ENCODE data around the gene GNAI3. TPM values are rescaled to one million over a fixed set of nuclear protein-coding genes. Genes with fewer than 3 reads are reported as not detected.

GNAI3 gene
- total and polyA plus RNA-seq, 2 of the 8 experiments (the other 6 are each of a cell fraction or from before 2014, with no cell fraction given): 4.0 to 9.8 TPM

GRCh38 chr1:109595531-109595930 lies 47.1 kb downstream of the GNAI3 start:
- CTCF ChIA-PET (ENCODE audit: partially characterized antibody): interaction anchor here (0.7 to 1.6 kb wide), 5 partner anchors 10 to 60 kb away, joined by 3 to 9 read pairs (median 3); no protein-coding TSS in a partner anchor
- Histone ChIP-seq H3K4me2 (ENCODE audit: insufficient read depth in 1 of 2, low read depth in 2 of 2, low read length in 2 of 2) (no peak overlapping the region), H3K23me2 (ENCODE audit: low read depth, low read length) (no peaks in the 10 kb centered on the region)

More at GRCh38 chr1:109595531-109595930, 47.1 kb downstream of the GNAI3 start:
- POLR2A ChIA-PET (ENCODE audit: partially characterized antibody): no interaction called here
- Histone ChIP-seq H3K4ac (replicated peaks; ENCODE audit: insufficient read length, low read depth, low read length) (no peak overlapping the region), H2AK5ac (ENCODE audit: low read depth, low read length) (no peak overlapping the region), H3K36me3 (ENCODE audit: control insufficient read depth in 2 of 4, insufficient read depth in 4 of 4, low read length in 3 of 4) (peaks cover 0 to 30% (median 5%) of the 10 kb centered on the region in 4 experiments; a peak in 4 of 8 replicates), H2BK12ac (ENCODE audit: low read depth, low read length) (no peak overlapping the region), H4K91ac (replicated peaks; ENCODE audit: insufficient read length, low read length) (no peak overlapping the region), H3K56ac (replicated peaks; ENCODE audit: insufficient read length, low read depth, low read length) (no peak overlapping the region), H3K79me1 (ENCODE audit: low read depth, low read length) (no peaks in the 10 kb centered on the region), H3K9me3 (ENCODE audit: insufficient read depth in 2 of 2, low read depth in 1 of 2, low read length in 1 of 2) (no peaks in the 10 kb centered on the region), H3K79me2 (ENCODE audit: control insufficient read depth in 1 of 2, insufficient read depth in 2 of 2, low read length in 2 of 2) (no peaks in the 10 kb centered on the region), H2BK5ac (ENCODE audit: low read depth, low read length) (no peak overlapping the region), H3K23ac (ENCODE audit: insufficient read length) (no peak overlapping the region), H4K20me1 (replicated peaks in 1 of 2; ENCODE audit: control insufficient read depth in 1 of 2, insufficient read depth in 2 of 2, low read length in 2 of 2) (no peaks in the 10 kb centered on the region), H3K4me3 (ENCODE audit: extremely low read depth in 1 of 4, insufficient read depth in 2 of 4, low read depth in 3 of 4, low read length in 4 of 4) (no peak overlapping the region), H3K27me3 (replicated peaks in 1 of 4; ENCODE audit: control insufficient read depth in 3 of 4, extremely low read depth in 1 of 4, insufficient read depth in 3 of 4, low read length in 3 of 4) (no peaks in the 10 kb centered on the region), H3K4me1 (replicated peaks in 1 of 4; ENCODE audit: control insufficient read depth in 3 of 4, insufficient read depth in 4 of 4, low read length in 3 of 4) (no peaks in the 10 kb centered on the region), H3K14ac (ENCODE audit: insufficient read length) (no peak overlapping the region), H3K27ac (ENCODE audit: low read depth, low read length) (no peak overlapping the region), H2BK20ac (ENCODE audit: low read length) (no peak overlapping the region), H4K8ac (ENCODE audit: extremely low read depth, insufficient read depth, low read length) (no peak overlapping the region), H2AFZ (ENCODE audit: low read length) (no peak overlapping the region), H3K9ac (replicated peaks in 1 of 4; ENCODE audit: extremely low read depth in 1 of 4, low read depth in 3 of 4, low read length in 3 of 4) (no peak overlapping the region), H2BK120ac (replicated peaks; ENCODE audit: low read depth, low read length) (no peak overlapping the region), H2BK15ac (ENCODE audit: low read length) (no peak overlapping the region), H3K18ac (ENCODE audit: extremely low read depth, low read length) (no peak overlapping the region), H4K5ac (ENCODE audit: insufficient read length, low read depth, low read length) (no peak overlapping the region)
- TF ChIP-seq EP300 (IDR thresholded peaks at IDR 0.05; ENCODE audit: borderline replicate concordance in 1 of 2, low read depth in 2 of 2, low read length in 2 of 2) (no peak), SRF (IDR thresholded peaks at IDR 0.05; ENCODE audit: low read depth, low read length) (no peak), KDM1A (IDR thresholded peaks at IDR 0.05; ENCODE audit: borderline replicate concordance, low read length) (no peak), RFX5 (IDR thresholded peaks at IDR 0.05; ENCODE audit: borderline replicate concordance, low read depth, low read length) (no peak), BRCA1 (IDR thresholded peaks at IDR 0.05; ENCODE audit: low read depth, low read length) (no peak), HDAC6 (IDR thresholded peaks at IDR 0.05; ENCODE audit: low read depth, low read length) (no peak), SIN3A (conservative IDR thresholded peaks at IDR 0.05 in 1 of 2, IDR thresholded peaks at IDR 0.05 in 1 of 2; ENCODE audit: low read depth in 1 of 2, low read length in 2 of 2) (no peak), GABPA (IDR thresholded peaks at IDR 0.05; ENCODE audit: borderline replicate concordance, insufficient read depth, low read length) (no peak), CEBPB (IDR thresholded peaks at IDR 0.05; ENCODE audit: low read depth, low read length) (no peak), SP4 (IDR thresholded peaks at IDR 0.05; ENCODE audit: low read length) (no peak)
- DNase-seq (ENCODE audit: low read depth in 1 of 2, low spot score in 2 of 2) (no peak), FAIRE-seq (no peak)
- 89% methylated on average over 2 of the region's 2 CpGs; no CpG with 5 or more reads in 1 of the 2 experiments for WGBS, 2 experiments (ENCODE audit: extremely low coverage in 1 of 2, insufficient coverage in 1 of 2, insufficient read length in 1 of 2, insufficient replicate concordance in 2 of 2, low coverage in 1 of 2, low lambda C conversion rate in 2 of 2, missing lambda C conversion rate in 1 of 2)

All from H1 (cell line).